H1 (cell line): ENCODE results near the gene HDAC11. TPM values are rescaled to one million over a fixed set of nuclear protein-coding genes. Genes with fewer than 3 reads are reported as not detected.
A peak's percentile ranks its signal among the peaks of the same experiment; 100 is the strongest.

Experiments used
- BCL11A ChIP-seq, 2 experiments: IDR thresholded peaks; one replicate each; pipeline ENCODE4 v1.6.1; 2011; ENCODE audit warnings: low read depth in 2 of 2, low read length in 2 of 2, mild to moderate bottlenecking in 2 of 2
- BRCA1 ChIP-seq: IDR thresholded peaks from 2 replicates; pipeline ENCODE4 v1.6.1; 2012; ENCODE audit warnings: low read depth, low read length, improper control_type of control experiment
- CREB1 ChIP-seq: IDR thresholded peaks from 2 replicates; pipeline ENCODE4 v1.6.1; 2012; ENCODE audit warnings: inconsistent platforms
- E2F6 ChIP-seq: IDR thresholded peaks from 2 replicates; pipeline ENCODE4 v1.6.1; 2012; ENCODE audit warnings: inconsistent platforms
- EP300 ChIP-seq, 2 experiments: IDR thresholded peaks; 1 replicate in 1 of 2; 2 replicates in 1 of 2; pipeline ENCODE4 v1.6.1; 2011 to 2012; ENCODE audit warnings: low read depth in 2 of 2, low read length in 2 of 2, mild to moderate bottlenecking in 2 of 2, borderline replicate concordance in 1 of 2, inconsistent platforms in 1 of 2, moderate library complexity in 1 of 2
- GABPA ChIP-seq: IDR thresholded peaks from 2 replicates; pipeline ENCODE4 v1.6.1; 2011; ENCODE audit warnings: mild to moderate bottlenecking, low read length, moderate library complexity, borderline replicate concordance; ENCODE audit not compliant: insufficient read depth
- GTF2F1 ChIP-seq: IDR thresholded peaks from 2 replicates; pipeline ENCODE4 v1.6.1; 2012; ENCODE audit warnings: low read depth, low read length, improper control_type of control experiment, borderline replicate concordance
- HDAC6 ChIP-seq: IDR thresholded peaks from one replicate; pipeline ENCODE4 v1.7.1; 2012; ENCODE audit warnings: low read depth, mild to moderate bottlenecking, inconsistent platforms, low read length, moderate library complexity
- KDM4A ChIP-seq: IDR thresholded peaks from one replicate; pipeline ENCODE4 v1.7.1; 2012; ENCODE audit warnings: low read depth, mild to moderate bottlenecking, moderate library complexity, low read length, inconsistent platforms; ENCODE audit not compliant: severe bottlenecking
- KDM5A ChIP-seq: fragments of 200-600 bp; IDR thresholded peaks from 2 replicates; pipeline ENCODE4 v1.7.1; 2012; ENCODE audit warnings: mild to moderate bottlenecking, low read length, inconsistent platforms, mixed read lengths
- MAFK ChIP-seq: IDR thresholded peaks from 2 replicates; pipeline ENCODE4 v1.6.1; 2012; ENCODE audit warnings: low read depth, mild to moderate bottlenecking, improper control_type of control experiment, low read length
- MAX ChIP-seq: IDR thresholded peaks from 2 replicates; pipeline ENCODE4 v1.6.1; 2012; ENCODE audit warnings: inconsistent platforms
- RXRA ChIP-seq: IDR thresholded peaks from 2 replicates; pipeline ENCODE4 v1.6.1; 2011; ENCODE audit warnings: low read depth, mild to moderate bottlenecking, low read length, moderate library complexity; ENCODE audit not compliant: insufficient read depth
- SIN3A ChIP-seq, 2 experiments: IDR thresholded peaks in 1 of 2; conservative IDR thresholded peaks in 1 of 2; 2 replicates each; pipeline ENCODE4 v1.6.1; 2011 to 2012; ENCODE audit warnings: low read length in 2 of 2, improper control_type of control experiment in 1 of 2, low read depth in 1 of 2, mild to moderate bottlenecking in 1 of 2
- SIRT6 ChIP-seq: IDR thresholded peaks from one replicate; pipeline ENCODE4 v1.7.1; 2012; ENCODE audit warnings: low read length, inconsistent platforms
- SP1 ChIP-seq: IDR thresholded peaks from 2 replicates; pipeline ENCODE4 v1.6.1; 2011; ENCODE audit warnings: low read depth, low read length
- SUZ12 ChIP-seq: fragments of 200-600 bp; sonication (generic); IDR thresholded peaks from 2 replicates; pipeline ENCODE4 v1.6.1; 2012; ENCODE audit warnings: mild to moderate bottlenecking, inconsistent platforms, low read length, moderate library complexity, mixed read lengths
- TBP ChIP-seq: IDR thresholded peaks from 2 replicates; pipeline ENCODE4 v1.6.1; 2011; ENCODE audit warnings: low read depth, low read length, improper control_type of control experiment
- YY1 ChIP-seq: IDR thresholded peaks from 2 replicates; pipeline ENCODE4 v1.6.1; 2011; ENCODE audit warnings: low read depth, mild to moderate bottlenecking, low read length
- polyA plus RNA-seq, 7 experiments: library from polyadenylated mRNA; depleted of rRNA in 3 of 7; stranded (reverse) in 5 of 7; unstranded in 2 of 7; fragments of >200 nt in 5 of 7; fragments of 200-250 nt in 2 of 7; gene quantifications; 1 replicate in 5 of 7; 2 replicates in 1 of 7; 4 replicates in 1 of 7; pipeline versions ENCODE4 v1.2.1 to v1.2.3, GENCODE V29; 2011 to 2013; ENCODE audit warnings: missing spikeins in 2 of 7, mixed read lengths in 2 of 7
- total RNA-seq: library from RNA; stranded (reverse); fragmentation: NEBNext Ultra II Directional; extraction: Animal tissue kit (Norgen Biotek cat#: 25700); gene quantifications from 2 replicates; pipeline ENCODE4 v1.2.1, GENCODE V29; 2021
- TF ChIP-seq, protein P1 (sequence below): IDR thresholded peaks from 2 replicates; pipeline ENCODE4 v1.6.1; 2011; ENCODE audit warnings: low read depth, mild to moderate bottlenecking, low read length; ENCODE audit not compliant: insufficient read depth

The HDAC11 gene
- total and polyA plus RNA-seq, 2 of the 8 experiments (the other 6 are each of a cell fraction or from before 2014, with no cell fraction given) = 6.8 to 7.4 TPM

GRCh38 chr3:13461169-13462124 is 18.7 kb upstream of the HDAC11 start (continued):
- no peak for TF ChIP-seq SUZ12
- peak; percentile 38; the same call in 1 of the 2 replicates for TF ChIP-seq BRCA1
- peak; percentile 76 for TF ChIP-seq CREB1
- TF ChIP-seq KDM5A = no peak
- TF ChIP-seq SP1 = 0 out of 2 replicates have a peak, but pooled peaks have one; percentile 5
- TF ChIP-seq, protein P1, sequence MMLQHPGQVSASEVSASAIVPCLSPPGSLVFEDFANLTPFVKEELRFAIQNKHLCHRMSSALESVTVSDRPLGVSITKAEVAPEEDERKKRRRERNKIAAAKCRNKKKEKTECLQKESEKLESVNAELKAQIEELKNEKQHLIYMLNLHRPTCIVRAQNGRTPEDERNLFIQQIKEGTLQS = peak; percentile 77; the same call in 1 of the 2 replicates
- TF ChIP-seq EP300 (IDR thresholded peaks at IDR 0.05; ENCODE audit: borderline replicate concordance in 1 of 2, low read depth in 2 of 2, low read length in 2 of 2) = 0 out of 3 replicates have a peak, but pooled peaks of 1 of the 2 experiments have one; percentile 20
- TF ChIP-seq GABPA = peak; percentile 31; the same call in 1 of the 2 replicates
- TF ChIP-seq GTF2F1 = peak; percentile 77
- TF ChIP-seq HDAC6 = no peak
- TF ChIP-seq MAX = peak; percentile 99
- no peak for TF ChIP-seq BCL11A (IDR thresholded peaks at IDR 0.05; ENCODE audit: low read depth in 2 of 2, low read length in 2 of 2)
- TF ChIP-seq RXRA = peak; percentile 72; the same call in 1 of the 2 replicates
- no peak for TF ChIP-seq SIRT6
- TF ChIP-seq YY1 = peak; percentile 62; the same call in 1 of the 2 replicates
- peak; percentile 97 for TF ChIP-seq E2F6
- TF ChIP-seq TBP = no peak
- TF ChIP-seq MAFK = 0 out of 2 replicates have a peak, but pooled peaks have one; percentile 19
- peak in 1 of 2 experiments; percentile 82; a peak in 2 of 4 replicates for TF ChIP-seq SIN3A (conservative IDR thresholded peaks at IDR 0.05 in 1 of 2, IDR thresholded peaks at IDR 0.05 in 1 of 2; ENCODE audit: low read depth in 1 of 2, low read length in 2 of 2)
- TF ChIP-seq KDM4A = no peak
